HT-29 (cell line): ENCODE results near the gene NELFCD. TPM values are rescaled to one million over a fixed set of nuclear protein-coding genes. Genes with fewer than 3 reads are reported as not detected.
"Not testable (repeated sequence)": the region's sequence is repeated elsewhere in the genome, so short reads cannot be mapped to it uniquely, and the experiment has no call there.

Source experiments
- DNase-seq: peaks from one replicate; pipeline ENCODE4 v3.0.0-alpha.2; 2015; ENCODE audit warnings: low spot score
- total RNA-seq: library from RNA; depleted of rRNA; stranded (reverse); fragments of >200 nt; shearing (Covaris generic); gene quantifications from 2 replicates; pipeline ENCODE4 v1.2.3, GENCODE V29; 2014

The NELFCD gene
- total RNA-seq, 1 experiment from 2014 or later: 117 TPM

DNA sequence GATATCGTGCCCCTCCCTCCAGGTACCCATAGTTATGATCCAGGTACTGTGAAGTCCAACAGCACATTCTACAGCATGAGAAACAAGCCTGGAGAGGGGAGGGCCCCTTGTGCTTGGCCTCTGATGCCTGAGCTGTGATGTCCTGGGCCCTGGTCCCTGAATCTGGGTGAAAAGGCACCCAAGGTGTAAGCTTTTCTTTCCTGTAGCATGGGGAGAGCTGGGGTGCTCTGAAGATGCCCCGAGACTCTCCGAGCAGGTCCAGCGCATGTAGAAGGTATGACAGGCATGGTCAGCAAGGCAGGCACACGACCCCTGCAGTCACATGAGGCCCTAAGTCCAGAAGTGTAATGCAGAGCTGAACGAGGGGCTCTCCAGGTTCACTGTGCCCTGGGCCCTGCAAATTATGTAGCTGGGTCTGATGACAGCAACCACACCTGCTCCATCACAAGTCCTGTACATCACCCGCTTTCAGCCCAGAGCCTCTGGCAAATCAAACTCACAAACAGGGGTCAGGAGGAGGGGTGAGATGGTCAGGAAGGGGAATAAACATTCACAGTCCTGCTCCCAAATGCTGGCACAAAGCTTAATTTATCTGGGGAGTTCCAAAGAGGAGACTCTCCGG, 27.8 kb downstream of the NELFCD start:
- no peak for DNase-seq

DNA sequence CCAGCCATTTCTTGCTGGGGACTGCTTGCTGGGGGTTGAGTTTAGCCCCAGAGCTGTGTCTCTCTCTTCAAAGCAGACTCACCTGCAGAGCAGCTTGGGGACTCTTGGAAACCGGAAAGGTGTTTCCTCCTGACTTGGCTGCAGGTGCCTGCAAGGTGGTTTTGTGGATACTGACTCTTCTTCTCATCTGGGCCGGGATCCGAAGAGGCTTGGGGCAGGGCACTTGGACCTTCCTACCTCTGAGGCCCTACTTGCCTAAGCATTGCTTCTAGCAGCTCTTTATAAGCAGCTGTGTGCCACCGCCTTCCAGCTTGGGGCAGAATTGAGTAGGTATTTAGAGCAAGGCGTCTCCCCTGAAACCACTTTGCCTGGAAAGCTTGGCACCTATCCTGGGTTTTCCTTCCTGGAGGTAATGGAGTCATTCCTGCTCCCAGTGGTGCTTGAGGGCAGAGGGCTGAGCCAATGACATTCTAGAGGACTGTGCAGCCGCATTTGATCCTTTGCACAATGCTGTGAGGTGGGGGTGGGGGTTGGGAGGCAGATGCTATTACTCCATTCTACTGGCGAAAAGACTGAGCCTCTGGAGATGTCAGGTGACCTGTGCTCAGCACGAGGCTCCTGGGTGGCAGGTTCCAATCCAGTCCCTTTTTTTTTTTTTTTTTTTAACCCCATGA, 29.4 kb downstream of the NELFCD start:
- DNase-seq: peak; percentile 88

DNA sequence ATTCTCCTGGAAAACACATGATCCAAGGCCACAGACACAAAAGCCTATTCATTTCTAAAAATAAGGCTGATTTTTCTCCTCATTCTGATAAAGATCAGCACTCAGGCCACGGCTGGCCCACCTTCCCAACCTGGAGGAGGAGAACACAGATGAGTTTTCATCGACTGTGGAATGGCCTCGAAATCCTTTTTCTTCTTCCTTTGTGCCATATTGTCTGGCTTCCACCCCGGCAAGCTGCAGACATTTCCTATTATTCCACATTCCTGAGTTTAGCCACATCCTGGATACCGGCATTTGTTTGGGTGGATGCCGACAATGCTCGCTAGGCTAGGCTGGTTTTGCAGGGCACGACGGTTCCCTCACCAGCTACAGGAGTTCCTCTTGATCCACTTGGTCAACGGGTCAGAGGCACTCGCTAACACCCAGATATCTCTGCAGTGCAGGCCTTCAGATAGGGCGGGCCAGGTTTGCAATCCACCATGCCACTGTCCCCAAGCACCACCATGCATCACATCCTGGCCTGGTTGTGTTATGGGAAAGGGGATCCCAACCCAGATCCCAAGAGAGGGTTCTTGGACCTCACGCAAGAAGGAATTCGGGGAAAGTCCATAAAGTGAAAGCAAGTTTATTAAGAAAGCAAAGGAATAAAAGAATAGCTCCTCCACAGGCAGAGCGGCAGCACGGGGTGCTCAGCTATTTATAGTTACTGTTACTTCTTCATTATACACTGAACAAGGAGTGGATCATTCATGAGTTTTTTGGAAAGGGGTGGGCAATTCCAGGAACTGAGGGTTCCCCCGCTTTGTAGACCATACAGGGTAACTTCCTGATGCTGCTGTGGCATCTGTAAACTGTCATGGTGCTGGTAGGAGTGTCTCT, 30.2 kb downstream of the NELFCD start:
- peak; percentile 97 for DNase-seq

DNA sequence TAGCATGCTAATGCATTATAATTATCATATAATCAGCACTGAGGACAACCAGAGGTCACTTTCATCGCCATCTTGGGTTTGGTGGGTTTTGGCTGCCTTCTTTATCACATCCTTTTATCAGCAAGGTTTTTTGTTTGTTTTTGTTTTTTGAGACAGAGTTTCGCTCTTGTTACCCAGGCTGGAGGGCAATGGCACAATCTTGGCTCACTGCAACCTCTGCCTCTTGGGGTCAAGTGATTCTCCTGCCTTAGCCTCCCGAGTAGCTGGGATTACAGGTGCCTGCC, 30.8 kb downstream of the NELFCD start:
- DNase-seq: not testable (repeated sequence)

DNA sequence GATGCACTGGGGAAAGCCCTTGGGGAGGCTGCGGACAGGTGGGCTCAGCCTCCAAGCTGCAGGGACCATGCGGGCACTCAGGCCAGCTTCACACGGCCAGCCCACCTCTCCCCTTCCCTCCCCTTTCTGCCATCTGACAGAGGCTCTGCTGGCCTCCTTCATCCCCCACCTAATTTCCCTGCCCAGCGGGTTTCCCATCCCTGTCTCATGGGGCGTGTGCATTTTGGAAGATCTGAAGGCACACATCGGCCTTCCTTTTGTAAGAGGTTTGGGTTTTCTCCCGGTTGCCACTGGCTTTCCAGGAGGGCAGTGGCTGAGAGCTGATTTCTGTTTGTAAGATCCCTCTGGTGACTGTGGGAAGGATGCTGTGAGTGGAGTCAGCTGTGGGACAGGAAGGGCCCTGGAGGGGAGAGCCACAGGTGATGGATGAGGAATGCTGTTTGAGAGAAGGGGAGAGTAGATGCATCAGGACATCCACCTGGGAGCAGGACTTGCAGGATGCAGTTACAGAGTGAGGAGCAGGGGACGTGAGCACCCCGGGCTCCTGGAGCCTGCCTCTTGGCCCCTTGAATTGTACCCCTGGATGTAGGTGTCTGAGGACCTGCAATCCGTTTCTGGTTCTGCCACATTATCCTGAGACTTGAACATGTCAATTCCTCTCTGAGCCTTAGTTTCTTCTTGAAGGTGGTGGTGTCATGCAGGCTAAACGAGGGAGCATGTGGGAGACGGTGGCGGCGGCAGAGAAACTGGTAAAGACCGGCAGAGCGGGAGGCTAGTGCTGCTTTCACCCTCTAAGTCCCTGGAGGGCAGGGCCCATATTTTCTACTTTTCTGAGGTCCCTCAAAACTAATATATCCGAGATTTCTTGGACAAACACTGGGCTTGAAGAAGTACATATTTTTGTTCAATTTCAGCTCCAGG, 32.2 kb downstream of the NELFCD start:
- DNase-seq: no peak

DNA sequence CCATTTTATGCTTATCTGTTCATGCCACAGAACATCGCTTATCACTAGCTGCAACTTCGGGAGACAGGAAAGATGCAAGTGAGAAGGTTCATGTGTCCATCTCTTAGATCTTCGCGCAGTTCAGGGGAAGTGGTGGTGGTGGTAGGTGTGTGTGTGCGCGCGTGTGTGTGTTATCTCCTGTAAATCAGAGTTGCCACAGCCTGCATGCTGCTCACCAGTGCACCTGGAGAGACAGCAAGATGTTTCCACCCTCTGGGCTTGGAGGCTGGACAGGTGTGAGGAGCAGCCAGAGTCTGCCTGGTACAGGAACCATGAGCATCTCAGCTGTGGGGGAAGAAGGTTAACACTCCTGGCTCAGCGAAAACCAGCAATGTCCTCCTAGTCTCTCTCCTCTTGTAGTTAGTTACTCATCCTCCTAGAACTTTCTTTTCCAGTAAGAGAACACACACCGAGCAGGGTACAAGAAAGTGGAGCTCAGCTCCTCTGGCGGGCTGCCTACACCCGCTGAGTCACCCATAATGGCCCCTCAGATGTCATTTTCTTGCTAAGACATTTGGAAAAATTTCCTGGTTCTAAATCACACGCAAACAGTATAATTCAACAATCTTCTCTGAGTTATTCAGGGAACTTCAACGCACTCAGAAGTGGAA, 33.0 kb downstream of the NELFCD start:
- no peak for DNase-seq

DNA sequence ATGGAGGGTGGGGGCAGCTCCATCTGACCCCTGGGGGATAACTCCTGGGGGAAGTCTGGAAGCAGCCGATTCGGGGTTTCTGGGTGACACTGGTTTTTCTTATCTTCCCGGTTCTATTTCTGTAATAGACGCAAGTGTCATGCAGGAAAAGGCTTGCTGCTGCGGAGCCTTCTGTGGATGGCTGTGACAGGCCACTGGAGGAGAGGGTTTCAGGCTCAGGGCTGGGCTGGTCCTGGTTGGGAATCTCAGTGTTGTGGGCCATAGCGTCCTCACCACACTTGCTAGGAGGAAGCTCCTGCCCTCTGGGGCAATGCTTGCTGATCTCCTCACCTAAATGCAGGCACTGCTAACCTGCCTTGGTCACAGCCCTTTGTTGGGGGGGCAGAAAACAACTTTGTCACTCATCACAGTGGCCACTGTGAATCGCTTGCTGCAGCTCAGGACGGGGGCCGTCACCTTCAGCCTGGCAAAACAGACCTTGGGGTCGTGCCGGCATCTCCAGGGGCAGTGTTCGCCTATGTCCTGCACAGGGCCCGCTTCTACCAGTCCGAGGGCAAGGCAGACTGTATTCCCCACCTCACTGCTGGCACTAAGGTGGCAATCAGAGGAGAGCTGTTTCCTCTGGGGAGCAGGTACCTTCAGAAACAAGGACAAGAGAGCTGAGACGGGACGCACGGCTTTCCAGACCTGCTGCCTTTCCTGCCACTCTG, 33.8 kb downstream of the NELFCD start:
- no peak for DNase-seq

DNA sequence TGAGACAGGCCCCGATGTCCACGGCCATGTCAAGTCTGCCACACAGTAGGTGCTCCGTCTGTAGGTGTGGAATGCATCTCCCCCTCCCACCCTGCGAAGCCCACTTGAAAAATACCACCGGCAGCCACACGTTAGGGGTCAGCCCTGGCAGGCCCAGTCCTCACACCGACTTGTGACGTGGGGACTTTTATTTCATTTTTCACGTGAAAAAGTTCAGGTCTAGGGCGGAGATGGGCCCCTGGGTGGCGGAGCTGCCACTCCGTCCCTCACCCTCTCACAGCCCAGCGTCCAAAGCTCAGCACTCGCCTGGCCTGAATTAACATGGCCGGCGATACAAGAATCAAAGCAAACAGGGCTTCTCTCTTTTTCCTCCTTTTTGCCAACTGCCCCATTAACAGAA, 34.4 kb downstream of the NELFCD start:
- DNase-seq: no peak

DNA sequence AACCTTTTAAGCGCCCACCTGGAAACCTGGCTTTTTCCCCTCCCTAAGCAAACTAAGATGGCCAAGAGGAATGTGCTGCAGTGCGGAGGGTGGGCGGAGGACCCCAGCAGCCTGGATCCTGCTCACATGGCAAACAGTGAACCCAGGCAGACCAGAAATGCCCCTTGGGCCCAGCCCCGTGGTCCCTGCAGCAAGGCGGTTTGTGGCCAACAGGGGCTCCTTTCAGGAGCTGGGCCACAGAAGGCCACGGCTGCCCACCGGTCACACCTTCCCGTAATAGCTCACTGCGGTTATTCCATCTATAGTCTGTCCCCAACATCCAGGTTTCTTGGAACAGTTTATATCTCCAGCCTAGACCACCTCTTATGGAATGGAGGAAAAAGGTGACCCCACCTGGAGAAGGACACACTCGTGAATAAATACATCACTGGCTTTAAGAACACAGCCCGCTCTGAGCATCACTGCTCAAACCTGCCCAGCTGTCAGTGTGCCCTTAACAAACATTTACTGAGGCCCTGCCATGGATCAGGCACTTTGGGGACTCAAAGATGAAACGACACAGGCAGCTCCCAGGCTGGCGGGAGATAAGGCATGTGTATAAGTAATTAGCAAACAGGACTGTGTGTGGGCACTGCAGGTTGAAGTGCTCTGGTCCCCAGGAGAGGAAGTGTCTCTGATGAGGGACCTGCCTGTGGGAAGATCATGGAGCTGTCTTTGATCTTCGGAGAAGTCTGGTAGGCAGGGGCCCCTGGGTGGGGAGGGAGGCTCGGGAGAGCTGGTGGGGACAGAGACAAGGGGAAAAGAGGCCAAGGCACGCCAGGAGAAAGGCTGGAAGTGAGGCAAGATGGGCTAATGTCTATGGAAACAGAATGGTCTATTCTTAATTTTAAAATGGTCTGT, 35.0 kb downstream of the NELFCD start:
- DNase-seq: no peak

DNA sequence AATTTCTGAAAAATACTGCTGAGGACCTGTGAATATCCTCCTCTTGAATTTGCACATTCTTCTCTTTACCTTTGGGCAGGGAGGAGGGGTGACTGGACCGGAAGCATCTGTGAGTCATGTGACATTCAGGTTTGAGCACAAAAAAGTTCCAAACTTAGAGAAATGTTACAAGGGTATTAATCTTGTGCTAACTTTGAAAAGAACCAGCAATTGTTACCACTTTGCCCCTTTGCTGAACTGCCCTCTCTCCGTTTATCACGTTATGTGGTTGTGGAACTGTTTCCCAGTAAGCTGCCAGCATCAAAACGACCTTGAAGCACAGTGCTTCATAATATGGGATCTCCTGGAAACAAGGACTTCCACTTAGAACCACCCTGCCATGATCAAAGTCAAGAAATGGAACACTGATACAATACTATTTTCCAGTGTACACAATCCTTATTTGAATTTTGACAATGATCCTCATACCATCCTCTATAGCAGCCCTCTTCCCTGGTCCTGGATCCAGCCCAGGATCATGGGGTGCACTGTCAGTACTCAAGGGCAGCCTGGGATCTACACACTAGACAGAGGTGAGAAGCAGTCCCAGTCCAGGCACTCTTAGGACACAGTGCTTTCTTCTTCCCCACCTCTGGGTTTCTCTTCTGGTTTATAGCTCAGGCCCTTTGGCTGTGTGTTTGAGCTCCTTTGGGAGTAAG, 35.9 kb downstream of the NELFCD start:
- no peak for DNase-seq

DNA sequence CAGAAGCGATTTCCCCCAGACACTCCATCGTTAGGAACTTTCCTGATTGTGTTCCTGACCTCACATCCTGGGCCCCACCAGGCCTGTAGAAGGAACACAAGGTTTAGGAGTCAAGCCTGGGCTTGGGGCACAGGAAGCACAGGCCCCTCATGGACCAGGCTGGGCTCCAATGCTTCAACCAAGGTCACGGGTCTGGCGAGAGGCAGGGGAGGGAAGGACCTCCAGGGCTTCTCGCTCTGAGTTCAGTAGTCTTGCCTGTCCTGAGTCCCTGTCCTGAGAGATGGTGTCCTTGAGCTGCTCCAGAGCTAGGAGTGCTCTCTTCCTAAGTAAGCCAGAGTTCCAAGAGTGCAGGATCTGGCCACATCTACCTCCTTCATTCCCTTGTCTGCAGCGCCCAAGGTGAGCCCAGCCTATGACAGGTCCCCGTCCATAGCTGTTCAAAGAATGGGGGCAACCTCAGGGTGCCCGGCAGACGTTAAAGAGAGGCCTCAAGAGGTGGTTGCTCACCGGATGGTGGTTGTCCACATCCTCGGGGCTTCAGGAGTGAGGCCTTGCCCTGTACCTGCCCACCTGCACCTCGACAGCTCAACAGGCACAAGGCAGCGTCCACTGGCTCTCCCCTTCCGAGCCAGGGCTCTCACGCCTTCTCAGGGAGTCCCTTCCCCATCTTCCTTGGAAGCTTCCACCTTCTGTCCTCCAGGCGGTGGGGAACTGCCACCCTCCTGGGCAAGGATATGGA, 36.6 kb downstream of the NELFCD start:
- no peak for DNase-seq

DNA sequence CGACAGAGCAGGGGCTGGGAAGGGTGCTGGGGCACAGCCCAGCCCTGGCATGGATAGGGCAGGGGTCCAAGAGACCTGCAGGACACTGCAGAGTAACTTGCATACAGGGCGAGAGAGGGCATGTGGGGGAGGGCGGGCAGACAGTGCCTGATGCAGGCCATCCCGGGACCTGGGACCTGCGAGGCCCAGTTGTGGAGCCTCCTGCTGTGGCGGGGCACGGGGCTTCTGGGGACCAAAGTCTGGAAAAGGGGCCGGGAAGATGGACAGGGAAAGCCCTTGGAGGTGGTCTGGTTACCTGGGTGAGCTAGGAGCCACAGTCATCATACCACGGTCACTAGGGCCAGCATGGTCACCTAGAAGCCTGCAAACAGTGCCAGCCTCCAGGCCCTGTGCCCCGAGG, 37.8 kb downstream of the NELFCD start:
- no peak for DNase-seq

DNA sequence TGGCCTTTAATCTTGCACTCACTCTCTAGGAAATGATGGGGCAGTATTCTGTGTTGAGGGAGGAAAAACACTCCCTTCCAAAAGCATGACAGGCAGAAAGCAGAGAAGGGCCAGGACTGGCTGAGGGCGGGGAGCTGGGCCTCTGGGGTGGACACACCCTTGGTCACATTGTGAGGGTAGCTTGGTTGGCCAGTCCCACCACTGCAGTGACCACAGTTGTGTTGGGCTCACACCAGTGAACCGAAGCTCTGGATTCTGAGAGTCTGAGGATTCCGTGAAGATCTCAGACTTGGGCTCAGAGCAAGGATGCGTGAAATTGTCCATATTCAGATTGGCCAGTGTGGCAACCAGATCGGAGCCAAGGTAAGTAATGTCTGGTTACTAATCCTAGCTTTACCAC, 38.2 kb downstream of the NELFCD start, which contains the start of gene TUBB1:
Gene TUBB1 (plus strand): TSS at position 213 of the 400 bp plus-strand sequence. CDS start 94 bp downstream, at position 307.
- DNase-seq: no peak

DNA sequence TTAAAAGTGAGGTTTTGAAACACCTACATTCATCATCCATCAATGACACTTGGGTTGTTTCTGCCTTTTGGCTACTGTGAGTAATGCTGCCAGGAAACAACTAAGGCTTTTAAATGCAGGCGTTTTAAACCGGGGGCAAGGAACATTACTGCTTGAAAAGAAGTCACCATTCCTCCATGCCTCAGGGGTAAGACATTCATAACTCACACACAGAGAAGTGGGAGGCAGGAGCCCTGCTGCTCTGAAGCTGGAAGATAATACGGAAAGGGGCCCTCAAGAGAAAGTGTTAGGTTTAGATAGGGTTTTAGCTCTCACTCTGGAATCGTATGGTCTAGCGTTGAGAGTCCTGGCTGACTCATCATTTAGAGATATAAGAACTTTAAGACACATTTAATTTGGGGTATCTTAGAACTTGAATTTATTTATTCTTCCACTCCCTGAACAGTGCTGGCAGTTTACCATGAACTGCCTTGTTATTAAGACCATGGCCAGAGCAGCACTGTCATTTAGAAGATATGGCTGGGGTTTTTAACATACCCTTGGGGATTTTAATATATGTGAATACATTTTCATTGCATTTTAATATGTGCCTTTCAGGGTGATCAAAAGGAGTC, 40.0 kb downstream of the NELFCD start:
- DNase-seq: no peak

DNA sequence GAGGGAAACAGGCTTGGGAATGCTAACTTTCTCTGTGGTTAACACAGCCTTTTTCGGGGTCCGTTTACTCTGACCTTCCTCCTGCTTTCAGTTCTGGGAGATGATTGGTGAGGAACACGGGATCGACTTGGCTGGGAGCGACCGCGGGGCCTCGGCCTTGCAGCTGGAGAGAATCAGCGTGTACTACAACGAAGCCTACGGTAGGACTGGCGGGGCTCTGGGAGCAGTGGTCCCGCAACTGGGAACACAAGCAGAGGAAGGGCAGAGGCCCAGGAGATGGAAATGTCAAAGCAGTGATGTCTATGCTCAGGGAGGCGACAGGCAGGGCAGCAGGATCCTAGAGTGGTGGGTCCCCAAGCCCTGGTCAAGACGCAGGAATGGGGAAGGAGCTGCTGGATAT, 41.7 kb downstream of the NELFCD start:
- DNase-seq: no peak

DNA sequence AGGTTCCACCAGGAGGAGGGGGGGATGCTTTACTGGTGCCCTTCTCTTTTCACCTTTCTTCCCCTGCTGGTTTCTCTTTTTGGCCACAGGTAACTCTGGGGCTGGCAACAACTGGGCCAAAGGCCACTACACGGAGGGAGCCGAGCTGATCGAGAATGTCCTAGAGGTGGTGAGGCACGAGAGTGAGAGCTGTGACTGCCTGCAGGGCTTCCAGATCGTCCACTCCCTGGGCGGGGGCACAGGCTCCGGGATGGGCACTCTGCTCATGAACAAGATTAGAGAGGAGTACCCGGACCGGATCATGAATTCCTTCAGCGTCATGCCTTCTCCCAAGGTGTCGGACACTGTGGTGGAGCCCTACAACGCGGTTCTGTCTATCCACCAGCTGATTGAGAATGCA, 42.6 kb downstream of the NELFCD start:
- DNase-seq: no peak

DNA sequence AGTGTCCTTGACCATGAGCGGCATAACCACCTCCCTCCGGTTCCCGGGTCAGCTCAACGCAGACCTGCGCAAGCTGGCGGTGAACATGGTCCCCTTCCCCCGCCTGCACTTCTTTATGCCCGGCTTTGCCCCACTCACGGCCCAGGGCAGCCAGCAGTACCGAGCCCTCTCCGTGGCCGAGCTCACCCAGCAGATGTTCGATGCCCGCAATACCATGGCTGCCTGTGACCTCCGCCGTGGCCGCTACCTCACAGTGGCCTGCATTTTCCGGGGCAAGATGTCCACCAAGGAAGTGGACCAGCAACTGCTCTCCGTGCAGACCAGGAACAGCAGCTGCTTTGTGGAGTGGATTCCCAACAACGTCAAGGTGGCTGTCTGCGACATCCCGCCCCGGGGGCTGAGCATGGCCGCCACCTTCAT, 43.1 kb downstream of the NELFCD start:
- no peak for DNase-seq

DNA sequence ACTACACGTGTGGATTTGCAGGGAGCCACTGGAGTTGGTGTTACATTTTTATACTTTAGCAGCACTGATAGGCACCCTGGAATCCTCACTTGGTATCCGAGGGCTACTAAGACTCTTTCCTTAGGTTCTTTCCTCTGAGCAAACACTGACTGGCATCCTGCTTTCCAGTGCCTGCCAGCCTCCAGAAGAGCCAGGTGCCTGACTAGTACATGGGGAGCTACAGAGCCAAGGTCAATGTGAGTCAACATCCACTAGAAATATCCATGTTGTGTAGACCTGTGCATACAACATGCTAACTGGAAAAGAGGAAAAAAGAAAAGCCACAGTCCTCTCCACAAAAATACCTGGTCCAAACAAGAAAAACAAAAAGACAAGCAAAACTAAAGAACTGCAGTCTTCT, 44.0 kb downstream of the NELFCD start:
- DNase-seq: no peak
